Stimulated activated naive CD4-positive, alpha-beta T cell treated with Interleukin-2 at 50 U/mL for 16 hours (primary cell): Measurements from ENCODE around the gene PKIB.
"Not testable (repeated sequence)": the region's sequence is repeated elsewhere in the genome, so short reads cannot be mapped to it uniquely, and the experiment has no call there.

ENCODE experiments used
- DNase-seq: peaks from one replicate; lab custom pipeline; 2025; lab: John Stamatoyannopoulos, UW

PKIB gene

GRCh38 chr6:122621638-122622037, 11.4 kb downstream of the PKIB start:
- no peak for DNase-seq

- DNase-seq: no peak
Observed at GRCh38 chr6:122622479-122622878, 12.3 kb downstream of the PKIB start.

- DNase-seq: no peak
Observed at GRCh38 chr6:122623279-122623678, 13.1 kb downstream of the PKIB start.

DNA sequence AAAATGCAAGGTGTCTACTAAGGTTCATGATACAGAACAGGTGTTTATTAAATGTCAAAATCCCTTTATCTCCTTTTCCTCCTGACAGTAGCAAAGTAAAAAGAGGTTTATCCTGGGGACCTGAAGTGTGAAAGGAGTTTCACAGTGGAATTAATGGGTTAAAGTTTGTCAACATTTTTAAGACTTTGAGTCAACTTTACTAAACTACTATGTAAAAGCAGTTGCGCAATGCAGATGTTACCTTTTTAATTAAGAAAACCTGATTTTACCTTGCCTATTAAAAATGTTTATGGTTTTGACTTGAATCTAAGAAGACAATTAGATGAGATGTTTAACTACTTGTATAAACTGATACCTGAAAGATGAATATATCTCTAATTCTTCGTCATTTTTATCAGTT, 14.6 kb downstream of the PKIB start:
- no peak for DNase-seq

GRCh38 chr6:122628714-122629113, 18.5 kb downstream of the PKIB start:
- DNase-seq: no peak

GRCh38 chr6:122631571-122632249, 21.5 kb downstream of the PKIB start:
- DNase-seq: no peak

DNA sequence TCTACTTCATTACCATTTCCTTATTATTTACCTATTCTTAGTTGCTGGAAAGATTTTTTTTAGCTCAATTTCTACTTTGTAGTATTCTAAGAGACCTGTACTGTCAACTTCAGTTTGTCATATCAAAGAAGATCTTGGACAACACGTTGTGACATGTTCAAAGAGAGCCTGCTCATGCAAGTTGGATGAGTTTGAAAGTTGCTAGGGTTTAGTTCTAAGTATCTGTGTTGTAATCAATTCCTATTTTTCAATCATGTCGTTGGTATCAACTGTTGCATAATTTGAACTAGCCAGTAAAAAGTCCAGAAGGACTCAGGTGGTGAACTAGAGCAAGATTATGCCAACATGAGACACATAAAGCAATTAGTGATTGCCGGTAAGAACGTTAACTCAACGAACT, 30.2 kb downstream of the PKIB start:
- no peak for DNase-seq

GRCh38 chr6:122641819-122642218, 31.6 kb downstream of the PKIB start:
- DNase-seq: no peak

- DNase-seq: not testable (repeated sequence)
Observed at GRCh38 chr6:122642604-122643003, 32.4 kb downstream of the PKIB start.

DNA sequence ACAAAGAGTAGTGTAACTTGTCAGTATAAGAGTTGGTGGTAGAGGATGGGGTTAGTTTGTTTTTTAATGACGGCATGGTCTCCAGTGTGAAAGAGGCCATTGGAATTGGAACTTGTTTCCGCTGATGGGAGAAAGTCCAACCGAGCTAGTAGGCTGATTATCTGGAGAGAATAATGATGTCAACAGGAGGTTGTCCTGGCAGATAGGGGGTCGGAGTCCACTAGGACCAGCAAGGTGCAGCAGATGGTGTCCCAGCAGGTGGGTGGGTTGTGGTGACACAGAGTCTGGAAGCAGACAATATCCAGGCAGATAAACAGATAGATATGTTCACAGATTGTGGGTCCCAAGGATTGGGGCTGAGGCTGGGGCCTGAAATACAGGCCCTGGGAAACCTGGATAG, 35.1 kb downstream of the PKIB start:
- no peak for DNase-seq

- DNase-seq: no peak
Observed at GRCh38 chr6:122647765-122648164, 37.6 kb downstream of the PKIB start.

DNA sequence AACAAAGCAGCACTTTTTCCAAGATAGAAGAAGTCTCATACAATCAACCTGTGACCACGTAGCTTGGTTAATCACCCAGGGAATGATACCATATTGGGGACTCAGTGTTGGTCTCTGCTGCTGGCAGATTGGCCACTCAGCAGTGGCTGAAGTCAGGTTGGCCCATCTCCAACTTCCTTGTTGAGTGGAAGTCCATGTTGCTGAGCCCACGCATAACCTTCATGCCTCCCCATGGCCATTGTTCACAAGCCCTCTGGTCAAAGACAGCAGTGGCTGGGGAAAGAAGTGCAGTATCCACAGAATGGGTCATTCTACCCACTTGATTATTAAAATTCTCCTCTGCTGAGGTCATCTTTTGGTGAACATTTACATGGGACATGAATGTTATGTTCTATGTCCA, 38.5 kb downstream of the PKIB start:
- DNase-seq: no peak

DNA sequence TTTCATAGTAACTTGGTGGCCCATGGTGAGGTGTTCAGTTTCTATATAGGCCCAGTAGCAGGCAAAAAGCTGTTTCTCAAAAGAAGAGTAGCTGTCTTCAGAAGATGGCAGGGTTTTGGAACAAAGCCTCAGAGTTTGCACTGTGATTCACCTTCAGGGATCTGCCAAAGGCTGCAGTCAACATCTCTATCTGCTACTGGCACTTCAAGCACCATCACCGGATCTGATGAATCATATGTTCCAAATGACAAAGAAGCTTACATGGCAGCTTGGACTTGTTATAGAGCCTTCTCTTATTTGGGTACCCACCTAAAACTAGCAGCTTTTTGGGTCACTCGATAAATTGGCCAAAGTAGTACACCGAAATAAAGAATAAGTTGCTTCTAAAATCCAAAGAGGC, 39.5 kb downstream of the PKIB start:
- no peak for DNase-seq

DNA sequence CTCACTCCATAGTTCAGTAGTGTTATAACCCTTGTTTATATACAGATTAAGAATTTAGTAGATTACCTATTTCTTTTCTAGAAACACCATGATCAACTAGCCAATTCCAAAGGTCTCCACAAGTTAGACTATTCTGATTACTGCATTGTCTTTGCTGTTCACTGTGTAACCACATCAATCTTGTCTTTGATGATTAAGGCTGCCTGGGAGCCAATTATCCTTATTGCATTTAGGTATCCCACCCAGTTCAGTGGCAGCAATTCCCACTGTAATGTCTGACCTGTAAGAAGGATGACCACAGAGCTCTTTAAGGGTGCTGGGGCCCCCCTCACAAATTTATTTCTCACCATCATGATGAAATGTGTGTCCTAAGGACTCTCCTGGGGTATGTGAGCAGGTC, 40.2 kb downstream of the PKIB start:
- no peak for DNase-seq

DNA sequence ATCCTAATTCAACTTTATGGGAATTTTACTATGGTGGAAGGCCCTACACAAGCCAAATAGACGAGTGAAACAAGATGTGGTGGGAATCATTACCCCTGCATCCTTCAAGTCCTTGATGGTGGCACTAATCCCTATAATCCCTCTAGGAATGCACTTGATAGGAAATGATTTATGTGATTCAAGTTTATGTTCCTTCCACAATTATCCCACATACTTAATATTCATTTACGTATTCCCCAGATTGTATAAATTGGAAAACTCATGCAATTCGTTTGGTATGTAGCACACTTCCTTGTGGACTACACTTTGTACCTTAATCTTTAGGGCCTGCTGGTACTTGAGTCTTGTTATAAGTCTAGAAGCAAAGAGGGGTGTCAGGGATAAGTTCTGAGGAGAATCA, 40.8 kb downstream of the PKIB start:
- DNase-seq: no peak

GRCh38 chr6:122651604-122652003, 41.4 kb downstream of the PKIB start:
- no peak for DNase-seq

DNA sequence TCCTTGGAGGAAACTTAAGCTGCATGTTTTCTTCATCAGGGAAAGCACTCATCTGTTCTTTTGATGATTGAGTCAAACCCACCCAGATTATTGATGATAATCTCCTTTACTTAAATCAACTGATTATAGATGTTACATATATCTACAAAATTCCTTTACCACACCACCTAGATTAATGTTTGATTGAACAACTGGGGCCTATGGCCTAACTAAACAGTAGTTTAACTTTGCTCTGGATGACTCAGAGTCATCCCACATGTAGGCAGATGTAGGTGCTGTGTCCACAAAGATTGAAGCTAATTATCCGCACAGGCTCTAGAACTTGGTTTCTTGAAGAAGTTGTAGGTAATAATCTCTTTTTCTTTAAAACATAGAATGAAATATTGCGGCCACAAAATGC, 42.2 kb downstream of the PKIB start:
- no peak for DNase-seq

DNA sequence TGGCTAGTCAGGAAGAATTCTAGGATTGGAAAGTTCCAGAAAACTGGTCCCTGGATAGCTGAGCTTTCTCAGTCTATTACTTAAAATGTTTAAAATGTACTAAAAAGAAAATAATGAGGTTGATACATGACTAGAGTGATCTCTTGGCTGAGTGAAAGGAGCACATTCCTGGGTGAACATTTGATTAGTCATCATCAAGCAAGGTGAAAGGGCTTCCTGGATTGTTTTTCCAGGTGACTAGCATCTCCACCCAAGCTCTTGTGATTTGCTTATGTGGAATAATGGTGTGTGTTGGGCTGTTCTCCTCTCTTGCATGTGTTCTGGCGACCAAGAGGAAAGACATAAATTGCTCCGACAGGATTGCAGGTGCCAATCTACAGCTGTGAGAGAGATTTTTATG, 42.9 kb downstream of the PKIB start:
- no peak for DNase-seq

DNA sequence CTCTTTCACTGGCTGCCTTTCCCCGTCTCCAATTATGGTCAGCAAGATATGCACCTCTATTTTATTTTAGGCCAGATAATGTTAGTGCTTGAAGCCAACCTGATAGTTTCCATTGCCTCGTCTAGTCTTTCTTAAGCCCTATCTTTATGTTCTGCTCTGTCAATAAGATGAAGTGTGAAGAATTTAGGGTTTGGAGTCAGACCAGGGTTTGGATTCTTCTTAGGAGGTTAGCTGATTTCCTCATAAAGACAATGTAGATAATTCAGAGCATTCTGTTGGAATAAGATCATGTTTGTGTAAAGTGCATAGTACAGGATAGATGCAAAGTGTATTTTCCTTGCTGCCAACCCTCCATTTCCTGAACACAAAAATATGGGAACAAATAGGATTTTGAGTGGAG, 43.8 kb downstream of the PKIB start:
- no peak for DNase-seq

GRCh38 chr6:122657601-122658000, 47.4 kb downstream of the PKIB start:
- no peak for DNase-seq

- DNase-seq: no peak
Observed at GRCh38 chr6:122660296-122660695, 50.1 kb downstream of the PKIB start.

DNA sequence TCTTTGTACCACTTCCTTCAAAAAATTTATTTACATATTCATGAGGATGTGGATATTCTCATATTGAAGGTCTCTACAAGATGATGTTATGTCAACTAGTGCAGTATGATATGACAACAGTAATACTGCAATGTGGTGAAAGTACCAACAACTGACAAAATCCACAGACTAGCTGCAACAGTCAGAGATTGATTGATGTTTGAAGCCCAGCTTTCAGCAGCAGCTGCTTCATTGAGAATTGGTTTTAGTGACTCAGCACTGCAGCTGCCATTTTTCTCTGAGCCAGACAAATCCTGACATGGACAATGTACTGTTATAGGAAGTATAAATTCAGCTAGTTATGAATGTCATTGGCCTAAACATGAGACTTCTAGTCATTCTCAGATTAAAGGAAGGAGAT, 53.8 kb downstream of the PKIB start:
- no peak for DNase-seq

- no peak for DNase-seq
Observed at GRCh38 chr6:122665929-122666328, 55.7 kb downstream of the PKIB start.

- no peak for DNase-seq
Observed at GRCh38 chr6:122666418-122666817, 56.2 kb downstream of the PKIB start.

DNA sequence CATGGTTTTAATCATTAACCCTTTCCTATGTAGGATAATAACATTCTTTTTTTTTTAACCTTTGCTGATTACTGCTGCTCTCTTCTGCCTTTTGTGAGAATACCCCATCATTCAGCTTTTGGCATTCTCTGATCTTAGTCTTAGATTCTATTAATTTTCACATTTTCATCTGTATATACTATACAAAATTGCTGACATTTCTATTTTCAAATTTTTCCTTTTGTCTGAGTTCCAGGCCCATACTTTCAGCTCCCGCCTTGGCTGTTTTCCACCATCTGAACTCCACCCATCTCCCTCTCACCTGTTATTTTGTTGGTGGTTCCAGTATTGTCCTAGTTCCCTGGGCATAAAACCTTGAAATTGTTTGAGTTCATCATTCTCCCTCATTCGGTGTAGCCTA, 59.2 kb downstream of the PKIB start:
- no peak for DNase-seq
